Mesendoderm (in vitro differentiated cells): ENCODE results near the gene USP49.

Experiments used
- DNase-seq: peaks from one replicate; pipeline ENCODE4 v3.0.0; 2013
- H2AK5ac ChIP-seq: 2 replicates; pipeline ENCODE4 v1.6.1; 2013; ENCODE audit warnings: low read length, inconsistent platforms
- H2BK120ac ChIP-seq: 2 replicates; pipeline ENCODE4 v1.6.1; 2013; ENCODE audit warnings: low read depth, mild to moderate bottlenecking, low read length, moderate library complexity, mixed read lengths
- H2BK15ac ChIP-seq: replicated peaks from 2 replicates; pipeline ENCODE4 v1.6.1; 2013; ENCODE audit warnings: low read depth, mild to moderate bottlenecking, moderate library complexity
- H2BK5ac ChIP-seq: 2 replicates; pipeline ENCODE4 v1.6.1; 2013; ENCODE audit warnings: low read length, inconsistent platforms
- H3K18ac ChIP-seq: 2 replicates; pipeline ENCODE4 v1.6.1; 2013; ENCODE audit warnings: mild to moderate bottlenecking, low read length, mixed read lengths
- H3K23ac ChIP-seq: one replicate; pipeline ENCODE4 v1.6.1; 2013; ENCODE audit warnings: low read length
- H3K27ac ChIP-seq: 2 replicates; pipeline ENCODE4 v1.5.1; 2013; ENCODE audit warnings: low read depth, mild to moderate bottlenecking, inconsistent platforms, low read length, moderate library complexity
- H3K27me3 ChIP-seq: 2 replicates; pipeline ENCODE4 v1.6.1; 2013; ENCODE audit warnings: low read length, control low read depth, mild to moderate bottlenecking, inconsistent platforms; ENCODE audit not compliant: insufficient read depth, poor library complexity
- H3K36me3 ChIP-seq: 2 replicates; pipeline ENCODE4 v1.6.1; 2013; ENCODE audit warnings: low read length, inconsistent platforms; ENCODE audit not compliant: control insufficient read depth, insufficient read depth
- H3K4ac ChIP-seq: one replicate; pipeline ENCODE4 v1.6.1; 2013; ENCODE audit warnings: low read depth, mild to moderate bottlenecking, low read length, moderate library complexity
- H3K4me1 ChIP-seq: 2 replicates; pipeline ENCODE4 v1.6.1; 2013; ENCODE audit warnings: low read depth, low read length, inconsistent platforms; ENCODE audit not compliant: control insufficient read depth
- H3K4me2 ChIP-seq: 2 replicates; pipeline ENCODE4 v1.6.1; 2013; ENCODE audit warnings: low read length
- H3K4me3 ChIP-seq: 2 replicates; pipeline ENCODE4 v1.5.1; 2013; ENCODE audit warnings: mild to moderate bottlenecking, low read length
- H3K56ac ChIP-seq: one replicate; pipeline ENCODE4 v1.6.1; 2013; ENCODE audit warnings: low read length
- H3K79me1 ChIP-seq: 2 replicates; pipeline ENCODE4 v1.6.1; 2013; ENCODE audit warnings: low read length, inconsistent platforms
- H3K79me2 ChIP-seq: 2 replicates; pipeline ENCODE4 v1.6.1; 2013; ENCODE audit warnings: mild to moderate bottlenecking, low read length; ENCODE audit not compliant: control insufficient read depth, insufficient read depth
- H3K9ac ChIP-seq: 2 replicates; pipeline ENCODE4 v1.6.1; 2013; ENCODE audit warnings: low read length, inconsistent platforms
- H4K5ac ChIP-seq: one replicate; pipeline ENCODE4 v1.6.1; 2013; ENCODE audit warnings: low read length
- H4K8ac ChIP-seq: one replicate; pipeline ENCODE4 v1.6.1; 2013; ENCODE audit warnings: low read depth, mild to moderate bottlenecking, control low read depth, low read length, moderate library complexity
- WGBS: extraction: QIAGEN DNeasy Blood & Tissue Kit; methylation state at CpG from one replicate; pipeline ENCODE4 v1.1.7; 2013; ENCODE audit warnings: low lambda C conversion rate, missing lambda C conversion rate; ENCODE audit not compliant: insufficient coverage; ENCODE audit errors: extremely low coverage; 5-methylcytosine and 5-hydroxymethylcytosine counted together

Gene USP49

DNA sequence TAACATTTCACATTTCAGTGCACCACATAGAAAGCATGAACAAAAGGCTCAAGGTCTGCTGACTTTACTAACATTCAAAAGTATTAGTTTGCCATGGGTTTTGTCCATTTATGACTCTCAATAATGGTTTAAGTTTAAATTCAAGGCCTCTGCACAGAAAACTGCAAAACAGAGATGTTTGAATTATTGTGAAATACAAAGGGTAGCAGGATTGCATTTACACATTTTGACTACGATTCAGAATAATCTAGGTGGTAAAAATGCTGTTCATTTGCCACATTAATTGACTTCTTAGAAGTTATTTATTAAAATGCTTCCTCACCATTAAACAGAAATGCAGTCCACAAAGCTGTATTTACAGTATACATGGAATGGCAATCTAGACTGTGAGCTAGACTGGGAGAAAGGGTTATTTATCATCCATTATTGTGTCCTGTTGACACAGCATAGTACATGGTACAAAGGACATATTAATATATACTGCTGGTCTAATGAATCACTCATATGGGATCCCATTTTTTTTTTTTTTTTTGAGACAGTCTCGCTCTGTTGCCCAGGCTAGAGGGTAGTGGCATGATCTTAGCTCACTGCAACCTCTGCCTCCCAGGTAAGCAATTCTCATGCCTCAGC lies 18.0 kb downstream of the USP49 start:
- no peak overlapping the region for H3K9ac ChIP-seq
- H2AK5ac ChIP-seq, result no peak overlapping the region
- DNase-seq, result no peak
- H3K27me3 ChIP-seq, result no peaks in the 10 kb centered on the region
- no peak overlapping the region for H4K5ac ChIP-seq
- H4K8ac ChIP-seq, result no peak overlapping the region
- no peak overlapping the region for H2BK15ac ChIP-seq
- H3K23ac ChIP-seq, result no peak overlapping the region
- no peak overlapping the region for H3K4me3 ChIP-seq
- peaks cover 2% of the 10 kb centered on the region for H3K79me1 ChIP-seq
- no peak overlapping the region for H3K18ac ChIP-seq
- no CpG with 5 or more reads among the region's 2 CpGs for WGBS
- H3K4ac ChIP-seq, result no peak overlapping the region
- H2BK120ac ChIP-seq, result no peak overlapping the region
- no peak overlapping the region for H2BK5ac ChIP-seq
- no peak overlapping the region for H3K27ac ChIP-seq
- no peaks in the 10 kb centered on the region for H3K79me2 ChIP-seq
- no peak overlapping the region for H3K56ac ChIP-seq
- H3K36me3 ChIP-seq, result no peaks in the 10 kb centered on the region
- no peak overlapping the region for H3K4me2 ChIP-seq
- H3K4me1 ChIP-seq, result no peaks in the 10 kb centered on the region

DNA sequence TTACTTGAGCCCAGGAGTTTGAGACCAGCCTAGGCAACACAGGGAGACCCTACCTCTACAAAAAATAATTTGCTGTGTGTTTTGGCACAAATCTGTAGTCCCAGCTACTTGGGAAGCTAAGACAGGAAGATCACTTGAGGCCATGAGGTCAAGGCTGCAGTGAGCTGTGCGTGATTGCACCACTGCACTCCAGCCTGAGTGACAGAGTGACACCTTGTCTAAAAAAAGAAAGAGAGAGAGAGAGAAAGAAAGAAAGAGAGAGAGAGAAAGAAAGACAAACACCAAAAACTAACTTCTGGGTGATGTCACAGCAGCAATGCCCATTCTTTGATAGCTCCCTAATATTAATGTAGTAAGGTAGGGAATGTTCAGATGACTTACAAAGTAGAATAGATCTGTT lies 20.4 kb downstream of the USP49 start:
- Histone ChIP-seq H3K23ac (no peak overlapping the region), H3K4me1 (no peaks in the 10 kb centered on the region), H3K4ac (no peak overlapping the region), H3K79me1 (peaks cover 2% of the 10 kb centered on the region), H3K18ac (no peak overlapping the region), H4K8ac (no peak overlapping the region), H3K9ac (no peak overlapping the region), H2BK120ac (no peak overlapping the region), H3K4me2 (no peak overlapping the region), H2BK5ac (no peak overlapping the region), H3K4me3 (no peak overlapping the region), H3K27ac (no peak overlapping the region), H2BK15ac (no peak overlapping the region), H3K36me3 (no peaks in the 10 kb centered on the region), H4K5ac (no peak overlapping the region), H3K27me3 (no peaks in the 10 kb centered on the region), H3K79me2 (no peaks in the 10 kb centered on the region), H2AK5ac (no peak overlapping the region), H3K56ac (no peak overlapping the region)
- no CpG with 5 or more reads among the region's 1 CpG for WGBS
- no peak for DNase-seq

DNA sequence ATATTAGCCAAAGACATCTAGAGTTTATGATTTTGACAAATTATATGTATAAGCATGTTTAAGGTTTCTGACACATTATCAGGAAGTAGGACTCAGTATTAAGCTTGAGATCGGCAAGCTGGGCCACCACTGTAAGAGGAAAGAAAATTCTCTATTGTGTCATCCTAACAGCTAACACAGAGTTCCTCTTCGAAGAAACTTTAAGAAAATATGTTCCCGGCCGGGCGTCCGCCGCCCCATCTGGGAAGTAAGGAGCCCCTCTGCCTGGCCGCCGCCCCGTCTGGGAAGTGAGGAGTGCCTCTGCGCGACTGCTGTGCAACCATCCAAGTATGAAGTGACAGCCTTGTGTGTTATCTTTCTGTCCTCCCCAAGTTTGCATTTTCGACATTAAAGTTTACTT lies 23.0 kb downstream of the USP49 start:
- Histone ChIP-seq H3K4me3 (no peak overlapping the region), H3K18ac (no peak overlapping the region), H3K56ac (no peak overlapping the region), H3K4me2 (no peak overlapping the region), H3K27me3 (no peaks in the 10 kb centered on the region), H3K79me2 (no peaks in the 10 kb centered on the region), H2BK15ac (no peak overlapping the region), H3K4ac (no peak overlapping the region), H2BK120ac (no peak overlapping the region), H3K27ac (no peak overlapping the region), H2AK5ac (no peak overlapping the region), H3K79me1 (peaks cover 2% of the 10 kb centered on the region), H4K5ac (no peak overlapping the region), H3K36me3 (no peaks in the 10 kb centered on the region), H3K4me1 (no peaks in the 10 kb centered on the region), H2BK5ac (no peak overlapping the region), H3K23ac (no peak overlapping the region), H3K9ac (no peak overlapping the region), H4K8ac (no peak overlapping the region)
- no CpG with 5 or more reads among the region's 13 CpGs for WGBS
- DNase-seq, result no peak

DNA sequence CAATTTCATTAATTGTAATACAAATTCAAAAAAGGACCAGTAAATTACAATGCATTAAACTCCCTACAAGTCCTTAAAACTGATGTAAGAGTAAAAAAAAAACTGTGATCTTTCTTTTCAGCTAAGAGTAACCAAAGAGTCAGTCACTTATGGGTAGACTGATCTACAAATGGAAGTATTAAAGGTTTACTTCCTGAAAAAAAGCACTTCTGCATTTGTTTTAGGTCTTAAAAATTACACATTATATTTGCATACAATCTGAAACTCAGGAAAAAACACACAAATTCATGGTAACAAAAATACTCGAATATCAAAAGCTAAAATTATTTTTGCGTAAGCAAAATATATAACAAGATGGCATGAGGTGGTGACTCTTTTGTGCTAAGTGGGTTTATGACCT lies 23.5 kb downstream of the USP49 start:
- Histone ChIP-seq H4K8ac (no peak overlapping the region), H3K4ac (no peak overlapping the region), H3K79me1 (peaks cover 2% of the 10 kb centered on the region), H3K27me3 (no peaks in the 10 kb centered on the region), H3K27ac (no peak overlapping the region), H3K23ac (no peak overlapping the region), H2AK5ac (no peak overlapping the region), H3K18ac (no peak overlapping the region), H2BK5ac (no peak overlapping the region), H2BK15ac (no peak overlapping the region), H3K36me3 (no peaks in the 10 kb centered on the region), H2BK120ac (no peak overlapping the region), H3K4me3 (no peak overlapping the region), H3K79me2 (no peaks in the 10 kb centered on the region), H3K9ac (no peak overlapping the region), H3K4me2 (no peak overlapping the region), H3K56ac (no peak overlapping the region), H4K5ac (no peak overlapping the region), H3K4me1 (no peaks in the 10 kb centered on the region)
- DNase-seq, result no peak
- WGBS, result no CpG with 5 or more reads among the region's 2 CpGs

DNA sequence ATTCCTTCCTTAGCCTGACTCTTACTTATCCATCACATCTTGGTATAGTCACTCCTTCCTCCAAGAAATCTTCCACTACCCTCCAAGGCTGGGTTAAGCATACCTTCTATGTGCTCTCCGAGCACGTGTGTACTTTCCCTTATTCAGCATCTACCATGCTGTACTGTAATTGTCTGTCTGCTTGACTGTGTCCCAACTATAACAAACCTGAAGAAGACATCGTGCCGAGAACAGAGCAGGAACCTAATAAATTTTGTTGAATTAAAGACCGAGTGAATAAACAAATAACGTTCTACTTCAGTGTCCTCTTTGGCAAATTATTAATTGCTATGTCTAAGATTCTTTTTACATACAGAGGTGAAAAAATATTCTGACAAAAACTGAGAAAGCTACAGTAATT lies 35.8 kb downstream of the USP49 start:
- H2BK5ac ChIP-seq, result no peak overlapping the region
- H3K23ac ChIP-seq, result no peak overlapping the region
- no peaks in the 10 kb centered on the region for H3K36me3 ChIP-seq
- H3K27ac ChIP-seq, result no peak overlapping the region
- no peak overlapping the region for H4K5ac ChIP-seq
- H3K9ac ChIP-seq, result no peak overlapping the region
- H3K4me1 ChIP-seq, result no peaks in the 10 kb centered on the region
- H2BK15ac ChIP-seq, result no peak overlapping the region
- H2BK120ac ChIP-seq, result no peak overlapping the region
- no peak overlapping the region for H3K56ac ChIP-seq
- no peak for DNase-seq
- no peak overlapping the region for H3K4me3 ChIP-seq
- H3K79me2 ChIP-seq, result no peaks in the 10 kb centered on the region
- no peak overlapping the region for H3K18ac ChIP-seq
- WGBS, result no CpG with 5 or more reads among the region's 6 CpGs
- H3K4ac ChIP-seq, result no peak overlapping the region
- no peaks in the 10 kb centered on the region for H3K27me3 ChIP-seq
- no peaks in the 10 kb centered on the region for H3K79me1 ChIP-seq
- no peak overlapping the region for H3K4me2 ChIP-seq
- no peak overlapping the region for H2AK5ac ChIP-seq
- H4K8ac ChIP-seq, result no peak overlapping the region

DNA sequence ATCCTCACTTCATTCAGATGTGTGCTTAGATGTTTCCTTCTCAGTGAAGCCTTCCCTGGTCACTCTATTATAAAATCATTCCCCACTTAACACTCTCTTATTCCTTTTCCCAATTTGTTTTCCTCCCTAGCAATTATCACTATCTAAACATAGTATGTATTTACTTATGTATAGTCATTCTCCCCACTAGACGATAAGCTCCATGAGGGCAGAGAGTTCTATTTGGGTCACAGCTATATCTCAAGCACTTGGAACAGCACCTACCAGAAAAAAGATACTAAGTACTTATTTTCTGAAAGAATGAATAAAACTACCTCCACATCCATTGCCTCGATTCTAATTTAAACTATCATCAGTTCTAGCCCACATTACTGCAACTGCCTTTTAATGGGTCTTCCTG lies 36.5 kb downstream of the USP49 start:
- Histone ChIP-seq H3K27me3 (no peaks in the 10 kb centered on the region), H4K5ac (no peak overlapping the region), H3K9ac (no peak overlapping the region), H2BK5ac (no peak overlapping the region), H3K23ac (no peak overlapping the region), H3K4me1 (no peaks in the 10 kb centered on the region), H3K27ac (no peak overlapping the region), H2AK5ac (no peak overlapping the region), H3K4ac (no peak overlapping the region), H3K56ac (no peak overlapping the region), H3K79me1 (no peaks in the 10 kb centered on the region), H3K79me2 (no peaks in the 10 kb centered on the region), H3K18ac (no peak overlapping the region), H2BK15ac (no peak overlapping the region), H2BK120ac (no peak overlapping the region), H3K36me3 (no peaks in the 10 kb centered on the region), H4K8ac (no peak overlapping the region), H3K4me3 (no peak overlapping the region), H3K4me2 (no peak overlapping the region)
- no CpG with 5 or more reads among the region's 2 CpGs for WGBS
- no peak for DNase-seq
